GM12892 (cell line): Measurements from ENCODE around the gene HDAC1.

Source experiments
- POLR2A ChIP-seq: IDR thresholded peaks from 2 replicates; pipeline ENCODE4 v1.6.1; 2011; ENCODE audit warnings: low read depth, low read length, control low read depth
- POLR2AphosphoS5 ChIP-seq: IDR thresholded peaks from 2 replicates; pipeline ENCODE4 v1.6.1; 2011; ENCODE audit warnings: low read depth, low read length, control low read depth
- TAF1 ChIP-seq: IDR thresholded peaks from 2 replicates; pipeline ENCODE4 v1.6.1; 2011; ENCODE audit warnings: low read depth, mild to moderate bottlenecking, control low read depth, low read length, borderline replicate concordance

- TF ChIP-seq POLR2A (no peak), POLR2AphosphoS5 (no peak), TAF1 (no peak)
Observed at GRCh38 chr1:32336591-32336932, 44.7 kb downstream of the HDAC1 start.
